Endothelial cell of umbilical vein (primary cell): Measurements from ENCODE around the gene RAP2A.

ENCODE experiments used
- EZH2 ChIP-seq: IDR thresholded peaks from 2 replicates; pipeline ENCODE4 v1.6.1; 2012; ENCODE audit warnings: borderline replicate concordance, low read depth, mild to moderate bottlenecking, moderate library complexity, low read length, inconsistent platforms; ENCODE audit not compliant: severe bottlenecking
- GATA2 ChIP-seq: IDR thresholded peaks from 2 replicates; pipeline ENCODE4 v1.7.0; 2011; ENCODE audit warnings: low read depth, mild to moderate bottlenecking, moderate library complexity, mixed read lengths, low read length; ENCODE audit not compliant: insufficient read length, insufficient read depth
- JUN ChIP-seq: IDR thresholded peaks from 2 replicates; pipeline ENCODE4 v1.6.1; 2011; ENCODE audit warnings: borderline replicate concordance, low read depth; ENCODE audit not compliant: insufficient read length, insufficient read depth
- POLR2A ChIP-seq: IDR thresholded peaks from 2 replicates; pipeline ENCODE4 v1.6.1; 2012; ENCODE audit warnings: low read depth, mild to moderate bottlenecking, control low read depth, low read length
- POLR2AphosphoS5 ChIP-seq: IDR thresholded peaks from 2 replicates; pipeline ENCODE4 v1.6.1; 2012; ENCODE audit warnings: low read depth, mild to moderate bottlenecking, control low read depth, low read length, moderate library complexity; ENCODE audit not compliant: insufficient read depth
- TF ChIP-seq, protein P1 (sequence below), 2 donors: IDR thresholded peaks; 1 replicate in 1 of 2; 2 replicates in 1 of 2; pipeline ENCODE4 v1.5.1; 2011; ENCODE audit warnings: low read length in 2 of 2, mild to moderate bottlenecking in 2 of 2, moderate library complexity in 2 of 2, control low read depth in 1 of 2, inconsistent platforms in 1 of 2, low read depth in 1 of 2; ENCODE audit not compliant: insufficient read depth in 1 of 2; ENCODE audit errors: extremely low read depth in 1 of 2
- TF ChIP-seq, protein P2 (sequence below): IDR thresholded peaks from 2 replicates; pipeline ENCODE4 v1.6.1; 2011; ENCODE audit not compliant: insufficient read depth, insufficient read length

DNA sequence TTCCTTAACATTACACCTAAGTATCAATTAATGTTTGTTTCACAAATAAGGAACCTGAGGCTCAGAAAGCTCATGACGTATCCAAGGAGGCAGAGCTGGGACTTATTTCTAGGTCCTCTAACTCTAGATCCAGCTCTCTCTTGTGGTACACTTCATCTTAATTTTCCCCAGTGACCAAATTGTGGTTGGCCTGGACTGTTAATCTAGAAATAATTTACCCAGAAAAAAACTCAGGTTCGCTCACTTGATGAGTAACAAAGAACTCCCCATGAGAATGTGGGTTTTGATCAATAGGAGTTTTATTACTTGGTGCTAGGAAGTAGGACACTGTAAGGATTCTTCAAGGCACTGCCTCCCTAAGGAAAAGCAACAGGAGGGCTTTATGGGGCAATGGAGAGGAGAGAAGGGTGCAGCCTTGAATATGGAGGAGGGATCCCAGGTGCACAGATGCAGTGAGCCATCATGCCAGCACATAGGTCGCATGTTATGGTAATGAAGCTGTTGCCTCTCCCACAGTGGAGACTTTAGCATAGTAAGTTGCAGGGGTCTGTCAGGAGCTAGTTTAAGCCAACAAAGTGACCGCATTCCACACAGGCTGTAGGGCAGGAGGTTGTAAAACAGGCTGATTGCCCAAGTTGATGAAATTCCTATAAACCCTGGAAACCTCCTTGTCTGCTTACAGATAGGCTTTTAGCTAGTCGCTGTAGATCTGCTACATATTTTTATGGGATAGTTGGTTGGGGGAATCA is 14.7 kb downstream of the RAP2A start:
- TF ChIP-seq POLR2A (no peak), POLR2AphosphoS5 (no peak), EZH2 (no peak), JUN (no peak), GATA2 (no peak)
- TF ChIP-seq, protein P1, sequence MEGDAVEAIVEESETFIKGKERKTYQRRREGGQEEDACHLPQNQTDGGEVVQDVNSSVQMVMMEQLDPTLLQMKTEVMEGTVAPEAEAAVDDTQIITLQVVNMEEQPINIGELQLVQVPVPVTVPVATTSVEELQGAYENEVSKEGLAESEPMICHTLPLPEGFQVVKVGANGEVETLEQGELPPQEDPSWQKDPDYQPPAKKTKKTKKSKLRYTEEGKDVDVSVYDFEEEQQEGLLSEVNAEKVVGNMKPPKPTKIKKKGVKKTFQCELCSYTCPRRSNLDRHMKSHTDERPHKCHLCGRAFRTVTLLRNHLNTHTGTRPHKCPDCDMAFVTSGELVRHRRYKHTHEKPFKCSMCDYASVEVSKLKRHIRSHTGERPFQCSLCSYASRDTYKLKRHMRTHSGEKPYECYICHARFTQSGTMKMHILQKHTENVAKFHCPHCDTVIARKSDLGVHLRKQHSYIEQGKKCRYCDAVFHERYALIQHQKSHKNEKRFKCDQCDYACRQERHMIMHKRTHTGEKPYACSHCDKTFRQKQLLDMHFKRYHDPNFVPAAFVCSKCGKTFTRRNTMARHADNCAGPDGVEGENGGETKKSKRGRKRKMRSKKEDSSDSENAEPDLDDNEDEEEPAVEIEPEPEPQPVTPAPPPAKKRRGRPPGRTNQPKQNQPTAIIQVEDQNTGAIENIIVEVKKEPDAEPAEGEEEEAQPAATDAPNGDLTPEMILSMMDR (IDR thresholded peaks at IDR 0.05; ENCODE audit: extremely low read depth in 1 of 2, insufficient read depth in 1 of 2, low read depth in 1 of 2, low read length in 2 of 2): no peak
- TF ChIP-seq, protein P2, sequence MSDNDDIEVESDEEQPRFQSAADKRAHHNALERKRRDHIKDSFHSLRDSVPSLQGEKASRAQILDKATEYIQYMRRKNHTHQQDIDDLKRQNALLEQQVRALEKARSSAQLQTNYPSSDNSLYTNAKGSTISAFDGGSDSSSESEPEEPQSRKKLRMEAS: no peak
